Measurements from ENCODE around the gene PLXNA2. TPM values are rescaled to one million over a fixed set of nuclear protein-coding genes. Genes with fewer than 3 reads are reported as not detected.
A peak's percentile ranks its signal among the peaks of the same experiment; 100 is the strongest.

Gene PLXNA2
- total RNA-seq, 1 experiment from 2014 or later: 69.7 TPM

DNA sequence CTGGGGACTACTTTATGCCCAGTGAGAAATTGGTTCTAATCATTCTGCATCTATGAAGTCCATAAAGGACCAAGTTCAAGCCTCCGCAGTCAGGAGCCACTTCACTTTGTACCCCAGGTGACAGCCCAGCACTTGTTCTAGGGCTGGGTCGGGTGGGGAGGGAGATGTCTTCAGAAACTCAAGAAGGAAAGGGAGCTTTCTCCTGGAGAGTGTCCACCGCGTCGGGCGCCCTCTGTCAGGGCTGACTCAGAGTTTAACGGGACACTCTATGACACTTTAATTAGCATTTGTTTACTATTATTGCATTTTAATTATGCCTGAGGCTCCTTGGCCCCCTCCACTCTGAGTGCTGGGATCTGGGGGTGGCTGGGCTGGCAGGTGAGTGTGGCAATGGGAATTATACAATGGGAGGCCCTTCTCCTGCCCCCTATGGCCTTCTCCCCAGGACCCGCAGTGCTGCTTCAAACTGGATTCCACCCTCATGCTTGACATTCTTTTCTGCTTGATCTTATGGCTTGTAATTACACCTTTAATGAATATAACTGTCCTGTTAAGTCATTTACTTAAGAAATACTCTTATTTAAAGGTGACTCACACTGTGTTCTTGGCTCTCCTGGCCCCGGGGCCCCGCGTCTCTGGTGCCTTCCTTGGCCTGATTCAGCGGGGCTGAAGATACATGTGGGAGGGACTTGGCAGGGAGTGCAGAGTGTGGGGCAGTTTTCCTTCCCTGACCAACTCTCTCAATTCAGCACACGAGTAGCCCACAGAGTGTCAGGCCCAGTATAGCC lies 136.6 kb downstream of the PLXNA2 start:
- POLR2A ChIA-PET: interaction anchor here (0.5 to 2.2 kb wide), 15 partner anchors 8 to 1281 kb away, joined by 3 to 7 read pairs (median 3); partner anchors contain the start of gene PLXNA2
- TF ChIP-seq, protein P1, sequence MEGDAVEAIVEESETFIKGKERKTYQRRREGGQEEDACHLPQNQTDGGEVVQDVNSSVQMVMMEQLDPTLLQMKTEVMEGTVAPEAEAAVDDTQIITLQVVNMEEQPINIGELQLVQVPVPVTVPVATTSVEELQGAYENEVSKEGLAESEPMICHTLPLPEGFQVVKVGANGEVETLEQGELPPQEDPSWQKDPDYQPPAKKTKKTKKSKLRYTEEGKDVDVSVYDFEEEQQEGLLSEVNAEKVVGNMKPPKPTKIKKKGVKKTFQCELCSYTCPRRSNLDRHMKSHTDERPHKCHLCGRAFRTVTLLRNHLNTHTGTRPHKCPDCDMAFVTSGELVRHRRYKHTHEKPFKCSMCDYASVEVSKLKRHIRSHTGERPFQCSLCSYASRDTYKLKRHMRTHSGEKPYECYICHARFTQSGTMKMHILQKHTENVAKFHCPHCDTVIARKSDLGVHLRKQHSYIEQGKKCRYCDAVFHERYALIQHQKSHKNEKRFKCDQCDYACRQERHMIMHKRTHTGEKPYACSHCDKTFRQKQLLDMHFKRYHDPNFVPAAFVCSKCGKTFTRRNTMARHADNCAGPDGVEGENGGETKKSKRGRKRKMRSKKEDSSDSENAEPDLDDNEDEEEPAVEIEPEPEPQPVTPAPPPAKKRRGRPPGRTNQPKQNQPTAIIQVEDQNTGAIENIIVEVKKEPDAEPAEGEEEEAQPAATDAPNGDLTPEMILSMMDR (IDR thresholded peaks at IDR 0.05; ENCODE audit: unreplicated experiment): no peak
- Mint-ChIP-seq H3K4me3 (ENCODE audit: unreplicated experiment) (peak overlapping the region; percentile 28), H3K9me3 (ENCODE audit: unreplicated experiment) (no peaks in the 10 kb centered on the region), H3K4me1 (ENCODE audit: insufficient read depth, unreplicated experiment) (peaks cover 47% of the 10 kb centered on the region), H3K27me3 (ENCODE audit: insufficient read depth, unreplicated experiment) (no peaks in the 10 kb centered on the region), H3K27ac (ENCODE audit: low read depth, unreplicated experiment) (peak overlapping the region; percentile 69), H3K36me3 (ENCODE audit: insufficient read depth, unreplicated experiment) (peaks cover 13% of the 10 kb centered on the region)
- DNase-seq (ENCODE audit: unreplicated experiment): peak; percentile 100
- BruUV-seq (replicated peaks): no TSS peak
- intact Hi-C loops (cut with micrococcal nuclease): loop anchor here (1.0 kb wide), 3 partner anchors 25 to 132 kb away; no protein-coding TSS in a partner anchor
- CTCF ChIA-PET: interaction anchor here (0.6 to 20.1 kb wide), 9 partner anchors 14 to 461 kb away, joined by 3 to 336 read pairs (median 4); partner anchors contain the start of gene PLXNA2

DNA sequence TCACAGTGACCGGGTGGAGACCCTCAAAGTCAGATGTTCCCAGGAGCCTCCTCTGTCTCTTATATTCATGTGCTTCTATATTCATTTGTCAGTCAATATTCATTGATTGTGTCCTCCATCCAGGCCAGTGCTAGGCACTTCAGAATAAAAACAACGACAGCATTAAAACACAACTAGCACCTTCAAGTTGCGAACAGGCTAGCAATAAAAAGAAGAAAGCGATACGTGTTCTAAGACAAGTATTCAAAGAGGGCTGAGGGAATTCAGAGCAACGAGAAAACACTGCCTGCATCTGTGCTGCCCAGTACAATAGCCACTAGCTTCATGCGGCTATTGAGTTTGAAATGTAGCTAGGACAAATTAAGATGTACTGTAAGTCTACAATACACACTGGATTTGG lies 138.0 kb downstream of the PLXNA2 start:
- Mint-ChIP-seq H3K4me3 (ENCODE audit: unreplicated experiment) (no peak overlapping the region), H3K9me3 (ENCODE audit: unreplicated experiment) (no peaks in the 10 kb centered on the region), H3K36me3 (ENCODE audit: insufficient read depth, unreplicated experiment) (peaks cover 13% of the 10 kb centered on the region), H3K27me3 (ENCODE audit: insufficient read depth, unreplicated experiment) (no peaks in the 10 kb centered on the region), H3K27ac (ENCODE audit: low read depth, unreplicated experiment) (no peak overlapping the region), H3K4me1 (ENCODE audit: insufficient read depth, unreplicated experiment) (peaks cover 61% of the 10 kb centered on the region)
- TF ChIP-seq, protein P1 (IDR thresholded peaks at IDR 0.05; ENCODE audit: unreplicated experiment): no peak
- intact Hi-C loops (cut with micrococcal nuclease): no loop called here
- no TSS peak for BruUV-seq (replicated peaks)
- no peak for DNase-seq (ENCODE audit: unreplicated experiment)
- ChIA-PET CTCF (interaction anchor here (0.5 to 20.1 kb wide), 6 partner anchors 9 to 220 kb away, joined by 3 to 336 read pairs (median 4); partner anchors contain the start of gene PLXNA2), POLR2A (interaction anchor here (1.1 kb wide), 1 partner anchor 9 kb away, joined by 5 read pairs; no protein-coding TSS in a partner anchor)

DNA sequence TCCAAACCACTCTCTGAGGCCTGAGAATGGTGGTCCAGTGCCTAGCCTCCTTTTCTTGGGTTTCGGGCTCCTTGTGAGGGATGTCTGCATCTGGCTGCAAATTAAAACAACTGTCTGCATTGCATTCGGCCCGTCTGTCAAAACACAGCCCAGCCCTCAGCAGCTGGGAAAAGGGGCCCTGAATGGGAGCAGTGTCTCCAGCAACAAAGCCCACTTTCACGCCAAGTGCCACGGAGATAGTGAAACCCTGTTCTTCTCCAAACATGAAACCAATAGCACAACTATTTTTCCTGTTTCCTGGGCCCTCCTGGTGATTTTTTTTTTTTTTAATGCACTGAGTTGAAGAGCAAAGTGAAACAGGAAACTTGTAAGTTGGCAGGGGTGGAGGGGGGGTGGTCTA lies 138.4 kb downstream of the PLXNA2 start:
- intact Hi-C loops (cut with micrococcal nuclease): no loop called here
- Mint-ChIP-seq H3K27me3 (ENCODE audit: insufficient read depth, unreplicated experiment) (no peaks in the 10 kb centered on the region), H3K27ac (ENCODE audit: low read depth, unreplicated experiment) (no peak overlapping the region), H3K4me1 (ENCODE audit: insufficient read depth, unreplicated experiment) (peaks cover 64% of the 10 kb centered on the region), H3K4me3 (ENCODE audit: unreplicated experiment) (no peak overlapping the region), H3K36me3 (ENCODE audit: insufficient read depth, unreplicated experiment) (peaks cover 13% of the 10 kb centered on the region), H3K9me3 (ENCODE audit: unreplicated experiment) (no peaks in the 10 kb centered on the region)
- ChIA-PET POLR2A (interaction anchor here (1.1 kb wide), 1 partner anchor 9 kb away, joined by 5 read pairs; no protein-coding TSS in a partner anchor), CTCF (interaction anchor here (1.0 to 20.1 kb wide), 5 partner anchors 8 to 134 kb away, joined by 3 to 336 read pairs (median 13); partner anchors contain the start of gene PLXNA2)
- TF ChIP-seq, protein P1 (IDR thresholded peaks at IDR 0.05; ENCODE audit: unreplicated experiment): no peak
- no TSS peak for BruUV-seq (replicated peaks)
- DNase-seq (ENCODE audit: unreplicated experiment): no peak
